DMS153 (cell line): Measurements from ENCODE around the gene AANAT.
"Not testable (repeated sequence)": the region's sequence is repeated elsewhere in the genome, so short reads cannot be mapped to it uniquely, and the experiment has no call there.

Experiments used
- DNase-seq: peaks from one replicate; lab custom pipeline; 2025; lab: John Stamatoyannopoulos, UW

The AANAT gene

DNA sequence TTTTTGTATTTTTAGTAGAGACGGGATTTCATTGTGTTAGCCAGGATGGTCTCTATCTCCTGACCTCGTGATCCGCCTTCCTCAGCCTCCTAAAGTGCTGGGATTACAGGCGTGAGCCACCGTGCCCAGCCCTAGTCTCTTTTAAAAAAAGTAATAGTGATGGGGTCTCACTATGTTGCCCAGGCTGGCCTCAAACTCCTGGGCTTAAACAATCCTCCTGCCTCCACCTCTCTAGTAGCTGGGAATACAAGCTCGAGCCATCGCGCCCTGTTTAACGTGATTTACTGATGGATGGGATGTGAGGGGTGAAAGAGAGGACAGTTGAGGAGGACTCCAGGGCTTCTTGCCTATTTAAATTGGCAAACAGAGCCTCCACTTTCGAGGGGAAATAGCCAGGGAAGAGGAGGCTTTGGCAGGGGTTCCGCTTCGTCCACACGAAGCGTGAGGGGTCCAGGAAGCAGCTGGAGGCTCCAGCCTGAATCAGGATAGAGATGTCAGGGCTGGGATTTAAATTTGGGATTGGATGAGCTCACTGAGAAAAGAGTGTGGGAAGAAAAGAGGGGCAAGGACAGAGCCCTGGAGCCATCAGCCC is 41.2 kb downstream of the AANAT start:
- DNase-seq: not testable (repeated sequence)

- DNase-seq: no peak
These were observed 43.4 kb downstream of the AANAT start for GRCh38 chr17:76510831-76511244.

GRCh38 chr17:76511668-76512365 is 44.4 kb downstream of the AANAT start:
- no peak for DNase-seq

DNA sequence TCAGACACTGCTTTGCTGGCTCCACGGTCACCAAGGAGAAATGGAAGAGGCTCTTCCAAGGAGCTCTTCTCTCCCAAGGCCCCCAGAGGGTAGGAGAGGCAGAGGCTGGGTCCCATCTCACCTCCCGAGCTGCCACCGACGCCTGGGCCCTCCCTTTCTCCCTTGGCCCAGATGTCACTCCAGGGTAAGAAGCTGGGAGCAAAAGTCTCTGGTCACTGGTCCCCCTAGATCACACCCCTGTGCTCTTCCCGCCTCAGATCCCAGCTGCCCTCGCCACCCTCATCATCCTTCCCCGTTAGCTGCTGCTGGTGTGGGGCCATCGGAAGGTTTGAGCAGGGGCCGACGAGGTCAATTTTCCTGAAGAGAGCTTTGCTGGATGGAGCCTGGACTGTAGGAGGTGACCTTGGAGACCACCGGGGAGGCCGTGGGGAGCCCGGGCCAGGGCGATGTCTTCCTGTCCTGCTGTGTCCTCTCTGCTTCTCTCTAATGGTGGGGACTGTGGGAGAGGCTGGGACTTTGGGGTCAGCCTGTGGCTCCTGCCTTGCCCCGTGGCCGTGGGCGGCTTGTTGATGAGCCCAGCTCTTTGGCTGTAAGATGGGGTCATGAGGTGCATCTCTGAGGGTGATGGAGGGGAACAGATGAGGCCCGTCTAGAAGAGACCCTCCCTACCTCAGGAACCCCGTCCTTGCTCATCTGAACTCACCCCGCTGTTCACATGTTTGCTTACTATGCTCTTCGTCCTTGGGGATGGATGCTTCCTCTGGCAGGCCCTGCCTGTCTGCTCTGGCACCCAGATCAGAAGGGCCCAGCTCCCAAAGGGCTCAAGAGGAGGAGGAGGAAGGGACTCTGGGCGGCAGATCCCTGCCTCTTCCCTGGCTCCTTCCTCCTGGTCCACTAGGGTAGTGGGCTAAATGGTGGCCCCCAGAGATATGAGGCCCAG is 45.2 kb downstream of the AANAT start:
- no peak for DNase-seq

GRCh38 chr17:76513306-76513692 is 45.9 kb downstream of the AANAT start:
- DNase-seq: no peak

DNA sequence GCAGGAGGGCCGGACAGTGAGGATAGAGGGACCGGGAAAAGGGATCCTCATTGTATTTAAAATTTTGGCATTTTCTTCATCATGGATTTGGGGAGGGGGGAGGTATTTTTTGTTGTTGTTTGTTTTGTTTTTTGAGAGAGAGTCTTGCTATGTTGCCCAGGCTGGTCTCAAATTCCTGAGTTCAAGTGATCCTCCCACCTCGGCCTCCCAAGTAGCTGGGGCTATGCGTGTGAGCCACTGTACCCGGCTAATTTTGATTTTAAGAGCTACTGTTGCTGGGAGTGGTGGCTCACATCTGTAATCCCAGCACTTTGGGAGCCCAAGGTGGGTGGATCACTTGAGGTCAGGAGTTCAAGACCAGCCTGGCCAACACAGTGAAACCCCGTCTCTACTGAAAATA is 47.0 kb downstream of the AANAT start:
- DNase-seq: not testable (repeated sequence)

- no peak for DNase-seq
These were observed 48.0 kb downstream of the AANAT start for GRCh38 chr17:76515274-76515949.

GRCh38 chr17:76517638-76518038 is 50.2 kb downstream of the AANAT start:
- no peak for DNase-seq

DNA sequence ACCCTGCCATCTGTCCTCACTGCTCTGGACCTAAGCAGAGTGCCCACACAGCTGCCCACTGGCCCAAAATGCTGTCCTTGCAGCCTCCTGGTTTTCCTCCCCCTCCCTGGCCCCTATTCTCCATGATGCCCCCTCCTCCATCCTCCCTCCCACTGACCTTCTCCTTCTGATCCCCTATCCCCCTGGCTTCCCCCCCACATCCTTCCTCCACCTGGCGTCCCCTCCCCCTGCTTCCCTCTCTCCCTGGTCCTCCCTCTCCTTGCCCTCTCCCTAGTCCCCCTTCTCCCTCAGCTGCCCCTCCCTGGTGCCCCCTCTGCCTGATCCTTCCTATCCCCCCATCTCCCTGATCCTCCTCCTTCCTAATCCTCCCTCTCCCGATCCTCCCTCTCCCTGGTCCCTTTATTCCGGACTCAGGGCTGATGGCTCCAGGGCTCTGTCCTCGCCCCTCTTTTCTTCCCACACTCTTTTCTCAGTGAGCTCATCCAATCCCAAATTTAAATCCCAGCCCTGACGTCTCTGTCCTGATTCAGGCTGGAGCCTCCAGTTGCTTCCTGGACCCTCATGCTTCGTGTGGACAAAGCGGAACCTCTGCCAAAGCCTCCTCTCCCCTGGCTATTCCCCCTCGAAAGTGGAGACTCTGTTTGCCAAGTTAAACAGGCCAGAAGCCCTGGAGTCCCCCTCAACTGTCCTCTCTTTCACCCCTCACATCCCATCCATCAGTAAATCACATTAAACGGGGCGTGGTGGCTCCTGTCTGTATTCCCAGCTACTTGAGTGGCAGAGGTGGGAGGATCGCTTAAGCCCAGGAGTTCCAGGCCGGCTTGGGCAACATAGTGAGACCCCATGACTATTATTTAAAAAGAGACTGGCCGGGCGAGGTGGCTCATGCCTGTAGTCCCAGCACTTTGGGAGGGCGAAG is 51.9 kb downstream of the AANAT start:
- no peak for DNase-seq
